Measurements from ENCODE around the gene RO60. TPM values are rescaled to one million over a fixed set of nuclear protein-coding genes. Genes with fewer than 3 reads are reported as not detected.

RO60 gene
- total RNA-seq, 1 experiment from 2014 or later, result 145 TPM

DNA sequence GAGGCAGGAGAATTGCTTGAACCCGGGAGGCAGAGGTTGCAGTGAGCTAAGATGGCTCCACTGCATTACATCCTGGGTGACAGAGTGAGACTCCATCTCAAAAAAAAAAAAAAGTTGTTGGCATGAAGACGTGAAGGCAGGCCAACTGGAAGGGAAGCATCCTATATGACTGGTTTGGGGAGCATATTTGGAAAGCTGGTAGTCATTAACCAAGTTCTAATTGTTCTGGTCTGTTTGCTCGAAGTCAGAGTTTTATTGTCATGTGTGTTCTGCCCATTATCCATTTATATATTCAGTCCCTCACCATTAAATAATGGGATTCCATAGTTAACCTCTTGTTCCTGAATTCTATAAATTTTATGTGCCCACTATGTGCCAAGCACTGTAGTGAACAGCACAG, 49.1 kb downstream of the RO60 start:
- DNase-seq (ENCODE audit: low read depth), result no peak

Other genes starting within 250 kb of the RO60 start
- gene UCHL5, start 252 bp upstream of the RO60 start, total RNA-seq (2014; rRNA removed; shearing (Covaris generic)), result 28.5 and 30.9 TPM in 2 replicates
- 21.6 and 27.8 TPM in 2 replicates for gene GLRX2, start 45.8 kb downstream of the RO60 start, total RNA-seq (2014; rRNA removed; shearing (Covaris generic))
- 15.0 and 18.9 TPM in 2 replicates for gene CDC73, start 62.4 kb downstream of the RO60 start, total RNA-seq (2014; rRNA removed; shearing (Covaris generic))
- gene B3GALT2, start 127.0 kb downstream of the RO60 start, total RNA-seq (2014; rRNA removed; shearing (Covaris generic)), result 0.49 and 0.96 TPM in 2 replicates

All from RPMI7951 (cell line).